Activated CD8-positive, alpha-beta T cell treated with anti-CD3 and anti-CD28 coated beads for 36 hours (primary cell): ENCODE measurements around the gene DAB1. TPM values are rescaled to one million over a fixed set of nuclear protein-coding genes. Genes with fewer than 3 reads are reported as not detected.

Source experiments
- ATAC-seq: fragments of 200-7000 bp; cut with Tn5 transposase; one replicate; pipeline ENCODE4 v1.10.0; 2021; ENCODE audit warnings: mild to moderate bottlenecking, moderate library complexity
- CTCF ChIA-PET: fragments of 350-600 bp; sonication (Branson Sonifier 250); formaldehyde crosslinking; loops from one replicate; lab custom pipeline; 2021; ENCODE audit warnings: antibody characterized with exemption; lab: Charles Lee
- POLR2A ChIA-PET: fragments of 350-600 bp; sonication (Branson Sonifier 250); formaldehyde crosslinking; loops from one replicate; lab custom pipeline; 2021; ENCODE audit warnings: antibody characterized with exemption; lab: Charles Lee
- DNase-seq: peaks from one replicate; pipeline ENCODE4 v3.0.0-alpha.2; 2020
- H3K27ac Mint-ChIP-seq: one replicate; pipeline ENCODE4 v1.8.0; 2021; ENCODE audit warnings: mild to moderate bottlenecking, mixed read lengths
- H3K27me3 Mint-ChIP-seq: one replicate; pipeline ENCODE4 v1.8.0; 2021; ENCODE audit warnings: mixed read lengths
- H3K36me3 Mint-ChIP-seq: one replicate; pipeline ENCODE4 v1.8.0; 2021; ENCODE audit warnings: low read depth, mixed read lengths
- H3K4me1 Mint-ChIP-seq: one replicate; pipeline ENCODE4 v1.8.0; 2021; ENCODE audit warnings: low read depth, mixed read lengths
- H3K4me3 Mint-ChIP-seq: one replicate; pipeline ENCODE4 v1.8.0; 2021; ENCODE audit warnings: mild to moderate bottlenecking, moderate library complexity, mixed read lengths
- H3K9me3 Mint-ChIP-seq: one replicate; pipeline ENCODE4 v1.8.0; 2021; ENCODE audit warnings: mixed read lengths
- intact Hi-C: fragments of 100-400 bp; cut with micrococcal nuclease; formaldehyde crosslinking; loops from one replicate; pipeline ENCODE4 v1.10.0; 2022
- total RNA-seq, 2 experiments: library from RNA; stranded (reverse); gene quantifications; one replicate each; pipeline ENCODE4 v1.2.3, GENCODE V29; 2021
- TF ChIP-seq, protein P1 (sequence below): fragments of 200-600 bp; IDR thresholded peaks from one replicate; pipeline ENCODE4 v1.8.0; 2022; ENCODE audit warnings: antibody characterized with exemption, mild to moderate bottlenecking

Gene DAB1
- total RNA-seq, 2 experiments from 2014 or later, result not detected

DNA sequence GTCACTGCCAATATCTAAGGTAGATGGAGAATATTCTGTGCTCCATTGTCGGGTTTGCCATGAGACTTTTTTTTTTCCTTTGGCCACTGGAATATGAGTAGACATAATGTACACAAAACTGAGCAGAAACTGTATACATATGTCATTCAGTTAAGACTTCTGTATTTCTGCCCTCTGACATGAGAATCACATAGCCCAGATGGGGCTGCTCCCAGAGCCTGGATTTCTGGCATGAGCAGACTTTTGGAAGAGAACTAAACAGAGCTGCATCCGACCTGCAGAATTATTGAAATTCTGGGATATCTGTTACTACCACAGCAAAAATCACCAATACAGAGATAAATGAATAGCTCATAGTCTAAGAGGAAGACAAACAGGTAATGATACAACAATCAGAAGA, 62.3 kb downstream of the DAB1 start:
- intact Hi-C loops, result no loop called here
- no peak overlapping the region for H3K27ac Mint-ChIP-seq
- POLR2A ChIA-PET, result no interaction called here

GRCh38 chr1:57360846-57361407, 62.9 kb downstream of the DAB1 start:
- Mint-ChIP-seq H3K27me3 (peaks cover 4% of the 10 kb centered on the region), H3K27ac (no peak overlapping the region), H3K4me1 (no peaks in the 10 kb centered on the region), H3K9me3 (no peaks in the 10 kb centered on the region), H3K4me3 (no peak overlapping the region), H3K36me3 (no peaks in the 10 kb centered on the region)
- DNase-seq, result no peak
- CTCF ChIA-PET, result no interaction called here
- POLR2A ChIA-PET, result no interaction called here
- TF ChIP-seq, protein P1, sequence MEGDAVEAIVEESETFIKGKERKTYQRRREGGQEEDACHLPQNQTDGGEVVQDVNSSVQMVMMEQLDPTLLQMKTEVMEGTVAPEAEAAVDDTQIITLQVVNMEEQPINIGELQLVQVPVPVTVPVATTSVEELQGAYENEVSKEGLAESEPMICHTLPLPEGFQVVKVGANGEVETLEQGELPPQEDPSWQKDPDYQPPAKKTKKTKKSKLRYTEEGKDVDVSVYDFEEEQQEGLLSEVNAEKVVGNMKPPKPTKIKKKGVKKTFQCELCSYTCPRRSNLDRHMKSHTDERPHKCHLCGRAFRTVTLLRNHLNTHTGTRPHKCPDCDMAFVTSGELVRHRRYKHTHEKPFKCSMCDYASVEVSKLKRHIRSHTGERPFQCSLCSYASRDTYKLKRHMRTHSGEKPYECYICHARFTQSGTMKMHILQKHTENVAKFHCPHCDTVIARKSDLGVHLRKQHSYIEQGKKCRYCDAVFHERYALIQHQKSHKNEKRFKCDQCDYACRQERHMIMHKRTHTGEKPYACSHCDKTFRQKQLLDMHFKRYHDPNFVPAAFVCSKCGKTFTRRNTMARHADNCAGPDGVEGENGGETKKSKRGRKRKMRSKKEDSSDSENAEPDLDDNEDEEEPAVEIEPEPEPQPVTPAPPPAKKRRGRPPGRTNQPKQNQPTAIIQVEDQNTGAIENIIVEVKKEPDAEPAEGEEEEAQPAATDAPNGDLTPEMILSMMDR, result no peak
- intact Hi-C loops, result no loop called here
- no peak for ATAC-seq

More for the DNA sequence above, 62.3 kb downstream of the DAB1 start:
- peaks cover 4% of the 10 kb centered on the region for H3K27me3 Mint-ChIP-seq
- H3K4me3 Mint-ChIP-seq, result no peak overlapping the region
- no peaks in the 10 kb centered on the region for H3K9me3 Mint-ChIP-seq
- no peaks in the 10 kb centered on the region for H3K4me1 Mint-ChIP-seq
- ATAC-seq, result no peak
- TF ChIP-seq, protein P1, result no peak
- CTCF ChIA-PET, result no interaction called here
- no peak for DNase-seq
- H3K36me3 Mint-ChIP-seq, result no peaks in the 10 kb centered on the region

DNA sequence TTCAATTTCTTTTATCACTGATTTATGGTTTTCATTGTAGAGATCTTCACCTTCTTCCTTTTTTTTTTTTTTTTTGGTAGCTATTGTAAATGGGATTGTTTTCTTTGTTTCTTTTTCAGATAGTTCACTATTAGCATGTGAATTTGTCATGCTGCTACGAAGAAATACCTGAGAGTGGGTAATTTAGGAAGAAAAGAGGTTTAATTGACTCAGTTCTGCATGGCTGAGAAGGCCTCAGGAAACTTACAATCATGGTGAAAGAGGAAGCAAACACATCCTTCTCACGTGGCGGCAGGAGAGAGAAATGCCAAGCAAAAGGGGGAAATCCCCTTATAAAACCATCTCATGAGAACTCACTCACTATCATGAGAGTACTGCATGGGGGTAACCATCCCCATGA, 66.4 kb downstream of the DAB1 start:
- ATAC-seq (no peak), DNase-seq (no peak)
- intact Hi-C loops, result no loop called here
- no peaks in the 10 kb centered on the region for H3K4me1 Mint-ChIP-seq
- no peak overlapping the region for H3K27ac Mint-ChIP-seq
- no peak overlapping the region for H3K4me3 Mint-ChIP-seq
- TF ChIP-seq, protein P1, result no peak
- peaks cover 2% of the 10 kb centered on the region for H3K9me3 Mint-ChIP-seq
- H3K27me3 Mint-ChIP-seq, result peaks cover 10% of the 10 kb centered on the region
- POLR2A ChIA-PET, result no interaction called here
- no peaks in the 10 kb centered on the region for H3K36me3 Mint-ChIP-seq
- CTCF ChIA-PET, result no interaction called here

DNA sequence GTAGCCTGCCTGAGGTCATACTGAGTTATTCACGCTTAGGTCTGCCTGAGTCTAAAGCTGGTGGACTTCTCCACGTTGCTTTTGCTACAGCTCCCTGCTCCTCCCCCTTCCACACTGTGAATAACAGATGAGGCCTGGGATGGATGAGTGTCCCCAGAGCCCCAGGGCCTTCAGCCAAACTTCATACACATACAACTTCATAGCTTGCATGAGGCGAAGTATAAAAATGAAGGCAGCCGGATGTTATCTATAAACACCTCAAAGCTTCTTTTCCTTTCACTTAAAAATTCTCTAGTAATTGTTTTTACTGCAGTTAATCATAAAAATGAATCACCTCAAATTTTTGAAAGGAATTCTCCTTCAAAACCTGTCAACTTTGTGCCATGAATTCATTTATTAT, 70.2 kb downstream of the DAB1 start:
- ATAC-seq (no peak), DNase-seq (no peak)
- Mint-ChIP-seq H3K4me3 (no peak overlapping the region), H3K4me1 (no peaks in the 10 kb centered on the region), H3K36me3 (no peaks in the 10 kb centered on the region), H3K9me3 (peaks cover 2% of the 10 kb centered on the region), H3K27me3 (peaks cover 10% of the 10 kb centered on the region), H3K27ac (no peak overlapping the region)
- ChIA-PET POLR2A (no interaction called here), CTCF (no interaction called here)
- TF ChIP-seq, protein P1, result no peak
- intact Hi-C loops, result no loop called here

- no peaks in the 10 kb centered on the region for H3K36me3 Mint-ChIP-seq
- no peak for DNase-seq
- TF ChIP-seq, protein P1, result no peak
- POLR2A ChIA-PET, result no interaction called here
- no peak for ATAC-seq
- peaks cover 2% of the 10 kb centered on the region for H3K9me3 Mint-ChIP-seq
- H3K27me3 Mint-ChIP-seq, result peaks cover 7% of the 10 kb centered on the region
- no peaks in the 10 kb centered on the region for H3K4me1 Mint-ChIP-seq
- CTCF ChIA-PET, result no interaction called here
- intact Hi-C loops, result no loop called here
- no peak overlapping the region for H3K4me3 Mint-ChIP-seq
- H3K27ac Mint-ChIP-seq, result no peak overlapping the region
Observed at GRCh38 chr1:57350610-57351009, 73.2 kb downstream of the DAB1 start.
